Spleen (tissue), 7 donors: Measurements from ENCODE around the gene RAE1.

ENCODE experiments used
- CTCF ChIP-seq, 11 experiments: fragments of 200-600 bp in 7 of 11; fragments of 450-650 bp in 4 of 11; sonication (generic) in 4 of 11; IDR thresholded peaks in 8 of 11; conservative IDR thresholded peaks in 3 of 11; 1 replicate in 7 of 11; 2 replicates in 4 of 11; pipeline versions ENCODE4 v1.4.0 to v1.8.0; 2016 to 2021; ENCODE audit warnings: antibody characterized with exemption in 11 of 11, inconsistent platforms in 4 of 11, mild to moderate bottlenecking in 1 of 11
- POLR2A ChIP-seq, 3 donors: fragments of 450-650 bp; IDR thresholded peaks; one replicate each; pipeline ENCODE4 v1.5.1; 2017; ENCODE audit warnings: antibody characterized with exemption in 3 of 3, mild to moderate bottlenecking in 1 of 3
- POLR2AphosphoS5 ChIP-seq, 3 donors: sonication (generic); formaldehyde crosslinking; IDR thresholded peaks; one replicate each; pipeline ENCODE4 v1.5.1; 2017; ENCODE audit warnings: antibody characterized with exemption in 3 of 3
- donor health status: DM: no; HTN: no; CAD: no; lungs with moderate emphysema.
- donor health status: DM: no; HTN: no; CAD: no.
- donor health status: DM: no; HTN: no; CAD: no.

GRCh38 chr20:57396212-57396983 lies 45.3 kb downstream of the RAE1 start:
- TF ChIP-seq CTCF (IDR thresholded peaks at IDR 0.05 in 8 of 11, conservative IDR thresholded peaks at IDR 0.05 in 3 of 11): no peak
- no peak for TF ChIP-seq POLR2A (IDR thresholded peaks at IDR 0.05)
- TF ChIP-seq POLR2AphosphoS5 (IDR thresholded peaks at IDR 0.05): no peak
